HL-60 (cell line): ENCODE measurements around the gene C5orf47.

Experiments used
- DNase-seq, 2 experiments: peaks; one replicate each; pipeline ENCODE4 v3.0.0-alpha.2; 2010 to 2020; ENCODE audit warnings: low read depth in 1 of 2, low spot score in 1 of 2
- H3K27ac ChIP-seq: fragments of 250-450 bp; sonication (Bioruptor Pico); replicated peaks from 2 replicates; pipeline ENCODE4 v1.5.1; 2020; ENCODE audit warnings: mild to moderate bottlenecking, moderate library complexity
- H3K27me3 ChIP-seq: fragments of 250-450 bp; sonication (Bioruptor Pico); 2 replicates; pipeline ENCODE4 v1.5.1; 2021; ENCODE audit warnings: mild to moderate bottlenecking, moderate library complexity; ENCODE audit not compliant: insufficient read depth, poor library complexity, severe bottlenecking
- H3K4me3 ChIP-seq: replicated peaks from 2 replicates; pipeline ENCODE4 v1.5.1; 2011; ENCODE audit warnings: mild to moderate bottlenecking, control low read depth, low read length; ENCODE audit not compliant: insufficient read depth
- GABPA ChIP-seq: IDR thresholded peaks from 2 replicates; pipeline ENCODE4 v1.6.1; 2012; ENCODE audit warnings: low read depth
- POLR2AphosphoS5 ChIP-seq: IDR thresholded peaks from 2 replicates; pipeline ENCODE4 v1.6.1; 2012; ENCODE audit warnings: low read depth
- SPI1 ChIP-seq: IDR thresholded peaks from 2 replicates; pipeline ENCODE4 v1.6.1; 2012; ENCODE audit warnings: low read depth, mild to moderate bottlenecking, borderline replicate concordance
- TF ChIP-seq, protein P1 (sequence below): IDR thresholded peaks from one replicate; pipeline ENCODE4 v1.5.1; 2011; ENCODE audit warnings: low read length, control low read depth, inconsistent platforms; ENCODE audit not compliant: insufficient read depth
- TF ChIP-seq, protein P2 (sequence below): IDR thresholded peaks from 2 replicates; pipeline ENCODE4 v1.6.1; 2012; ENCODE audit warnings: low read depth; ENCODE audit not compliant: insufficient replicate concordance

The C5orf47 gene

DNA sequence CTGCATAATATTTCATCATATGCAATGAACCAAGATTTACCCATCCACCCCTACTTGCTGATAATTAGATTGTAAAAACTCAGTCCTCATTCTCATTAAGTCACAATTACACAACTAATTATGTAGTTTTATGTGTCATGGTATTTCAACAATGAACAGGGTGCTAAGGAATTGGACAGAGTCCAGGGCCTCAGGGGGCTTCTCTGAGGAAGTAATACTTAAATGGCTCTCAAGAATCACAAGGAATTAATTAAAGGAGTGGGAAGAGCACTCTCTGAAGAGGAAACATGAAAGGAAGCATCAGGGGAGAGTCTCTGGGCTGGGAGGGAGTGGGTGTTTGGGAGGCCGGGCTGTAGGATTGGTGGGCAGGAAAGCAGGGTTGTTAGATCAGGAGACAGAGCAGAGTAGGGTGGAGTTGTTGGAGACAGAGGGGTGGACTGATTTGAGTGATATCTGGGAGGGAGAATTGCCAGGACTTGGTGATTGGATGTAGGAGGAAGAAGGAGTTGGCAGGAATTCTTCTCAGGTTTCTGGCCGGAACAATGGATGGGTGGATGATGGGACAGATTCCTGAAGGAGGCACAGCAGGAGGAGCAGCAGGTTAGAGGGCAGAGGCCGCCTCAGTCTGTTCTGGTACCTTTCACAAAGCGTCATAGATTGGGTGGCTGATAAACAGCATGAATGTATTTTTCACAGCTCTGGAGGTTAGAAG lies 33.6 kb downstream of the C5orf47 start:
- peaks cover 8% of the 10 kb centered on the region for H3K27me3 ChIP-seq
- no peak overlapping the region for H3K4me3 ChIP-seq
- no peak for DNase-seq
- no peak for TF ChIP-seq POLR2AphosphoS5
- TF ChIP-seq, protein P1, sequence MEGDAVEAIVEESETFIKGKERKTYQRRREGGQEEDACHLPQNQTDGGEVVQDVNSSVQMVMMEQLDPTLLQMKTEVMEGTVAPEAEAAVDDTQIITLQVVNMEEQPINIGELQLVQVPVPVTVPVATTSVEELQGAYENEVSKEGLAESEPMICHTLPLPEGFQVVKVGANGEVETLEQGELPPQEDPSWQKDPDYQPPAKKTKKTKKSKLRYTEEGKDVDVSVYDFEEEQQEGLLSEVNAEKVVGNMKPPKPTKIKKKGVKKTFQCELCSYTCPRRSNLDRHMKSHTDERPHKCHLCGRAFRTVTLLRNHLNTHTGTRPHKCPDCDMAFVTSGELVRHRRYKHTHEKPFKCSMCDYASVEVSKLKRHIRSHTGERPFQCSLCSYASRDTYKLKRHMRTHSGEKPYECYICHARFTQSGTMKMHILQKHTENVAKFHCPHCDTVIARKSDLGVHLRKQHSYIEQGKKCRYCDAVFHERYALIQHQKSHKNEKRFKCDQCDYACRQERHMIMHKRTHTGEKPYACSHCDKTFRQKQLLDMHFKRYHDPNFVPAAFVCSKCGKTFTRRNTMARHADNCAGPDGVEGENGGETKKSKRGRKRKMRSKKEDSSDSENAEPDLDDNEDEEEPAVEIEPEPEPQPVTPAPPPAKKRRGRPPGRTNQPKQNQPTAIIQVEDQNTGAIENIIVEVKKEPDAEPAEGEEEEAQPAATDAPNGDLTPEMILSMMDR = no peak
- no peak for TF ChIP-seq GABPA
- TF ChIP-seq, protein P2, sequence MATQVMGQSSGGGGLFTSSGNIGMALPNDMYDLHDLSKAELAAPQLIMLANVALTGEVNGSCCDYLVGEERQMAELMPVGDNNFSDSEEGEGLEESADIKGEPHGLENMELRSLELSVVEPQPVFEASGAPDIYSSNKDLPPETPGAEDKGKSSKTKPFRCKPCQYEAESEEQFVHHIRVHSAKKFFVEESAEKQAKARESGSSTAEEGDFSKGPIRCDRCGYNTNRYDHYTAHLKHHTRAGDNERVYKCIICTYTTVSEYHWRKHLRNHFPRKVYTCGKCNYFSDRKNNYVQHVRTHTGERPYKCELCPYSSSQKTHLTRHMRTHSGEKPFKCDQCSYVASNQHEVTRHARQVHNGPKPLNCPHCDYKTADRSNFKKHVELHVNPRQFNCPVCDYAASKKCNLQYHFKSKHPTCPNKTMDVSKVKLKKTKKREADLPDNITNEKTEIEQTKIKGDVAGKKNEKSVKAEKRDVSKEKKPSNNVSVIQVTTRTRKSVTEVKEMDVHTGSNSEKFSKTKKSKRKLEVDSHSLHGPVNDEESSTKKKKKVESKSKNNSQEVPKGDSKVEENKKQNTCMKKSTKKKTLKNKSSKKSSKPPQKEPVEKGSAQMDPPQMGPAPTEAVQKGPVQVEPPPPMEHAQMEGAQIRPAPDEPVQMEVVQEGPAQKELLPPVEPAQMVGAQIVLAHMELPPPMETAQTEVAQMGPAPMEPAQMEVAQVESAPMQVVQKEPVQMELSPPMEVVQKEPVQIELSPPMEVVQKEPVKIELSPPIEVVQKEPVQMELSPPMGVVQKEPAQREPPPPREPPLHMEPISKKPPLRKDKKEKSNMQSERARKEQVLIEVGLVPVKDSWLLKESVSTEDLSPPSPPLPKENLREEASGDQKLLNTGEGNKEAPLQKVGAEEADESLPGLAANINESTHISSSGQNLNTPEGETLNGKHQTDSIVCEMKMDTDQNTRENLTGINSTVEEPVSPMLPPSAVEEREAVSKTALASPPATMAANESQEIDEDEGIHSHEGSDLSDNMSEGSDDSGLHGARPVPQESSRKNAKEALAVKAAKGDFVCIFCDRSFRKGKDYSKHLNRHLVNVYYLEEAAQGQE = no peak
- TF ChIP-seq SPI1 = no peak
- no peak overlapping the region for H3K27ac ChIP-seq

DNA sequence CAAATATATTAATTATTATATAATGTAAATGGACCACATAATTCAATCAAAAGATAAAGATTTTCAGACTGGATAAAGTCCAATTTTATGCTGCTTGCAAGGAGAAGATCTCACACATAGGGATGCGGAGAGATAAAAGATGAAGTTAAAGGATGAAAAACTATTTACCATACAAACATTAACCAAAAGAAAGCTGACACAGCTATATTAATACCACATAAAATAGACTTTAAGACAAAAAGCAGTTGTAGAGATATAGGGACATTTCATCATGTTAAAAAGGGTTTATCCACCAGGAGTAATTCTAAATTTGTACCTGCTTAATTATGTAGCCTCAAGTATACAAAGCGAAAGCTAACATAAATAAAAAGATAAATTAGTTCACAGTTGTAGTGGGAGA lies 41.3 kb downstream of the C5orf47 start:
- TF ChIP-seq, protein P2 = no peak
- TF ChIP-seq, protein P1 = no peak
- no peak for TF ChIP-seq GABPA
- Histone ChIP-seq H3K27ac (no peak overlapping the region), H3K27me3 (peaks cover 2% of the 10 kb centered on the region), H3K4me3 (no peak overlapping the region)
- DNase-seq = no peak

DNA sequence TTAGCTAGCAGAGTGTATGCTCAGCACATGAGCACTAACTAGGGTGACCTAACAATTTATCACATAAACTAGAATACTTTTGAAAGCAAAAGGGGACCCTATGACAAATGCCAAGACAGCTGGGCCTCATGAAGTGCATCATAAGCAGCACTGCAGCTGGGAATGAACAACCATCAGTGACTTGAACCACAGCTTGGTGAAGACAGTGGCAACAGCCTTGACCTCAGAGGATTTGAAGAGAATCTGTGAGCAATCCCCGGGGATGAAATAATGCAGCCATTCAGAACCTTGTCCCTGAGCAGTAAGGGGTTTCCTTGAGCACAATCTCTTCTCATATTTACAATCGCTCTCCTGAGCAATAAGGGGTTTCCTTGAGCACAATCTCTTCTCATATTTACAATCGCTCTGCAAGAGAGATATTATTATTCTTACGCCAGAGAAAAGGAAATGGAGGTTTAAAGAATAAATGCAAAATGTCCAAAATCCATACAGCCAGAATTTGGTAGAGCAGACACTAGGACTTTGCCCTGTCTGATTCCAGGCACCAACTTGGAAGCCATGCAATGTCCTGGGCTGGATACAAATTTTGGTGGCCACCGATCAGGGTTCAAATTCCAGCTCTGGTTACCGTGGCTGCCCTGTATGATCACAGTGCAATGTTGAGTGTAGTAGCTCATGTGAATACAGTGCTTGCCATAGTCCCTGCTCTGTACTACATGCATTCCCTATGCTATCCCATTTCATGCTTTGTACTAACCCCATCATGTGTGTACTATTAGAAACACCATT lies 55.7 kb downstream of the C5orf47 start:
- TF ChIP-seq, protein P1 = no peak
- TF ChIP-seq POLR2AphosphoS5 (no peak), SPI1 (no peak), GABPA (no peak)
- TF ChIP-seq, protein P2 = no peak
- DNase-seq = no peak
- H3K4me3 ChIP-seq = no peak overlapping the region
- H3K27ac ChIP-seq = no peak overlapping the region
- peaks cover under 1% of the 10 kb centered on the region for H3K27me3 ChIP-seq
